ENCODE data around the gene MADCAM1.
"Not testable (repeated sequence)": the region's sequence is repeated elsewhere in the genome, so short reads cannot be mapped to it uniquely, and the experiment has no call there.

The MADCAM1 gene

GRCh38 chr19:468587-469256, 27.6 kb upstream of the MADCAM1 start:
- Histone ChIP-seq H3K27ac (ENCODE audit: low read length) (no peak overlapping the region), H3K4me3 (ENCODE audit: low read depth in 1 of 2, low read length in 2 of 2) (no peak overlapping the region), H3K27me3 (ENCODE audit: low read depth, low read length) (no peaks in the 10 kb centered on the region), H3K9me3 (ENCODE audit: control insufficient read depth in 1 of 2, low read length in 2 of 2) (no peaks in the 10 kb centered on the region), H3K36me3 (ENCODE audit: control insufficient read depth in 1 of 2, insufficient read depth in 2 of 2, low read length in 2 of 2) (no peaks in the 10 kb centered on the region), H3K4me1 (ENCODE audit: control insufficient read depth in 1 of 2, insufficient read depth in 2 of 2, low read length in 2 of 2) (no peaks in the 10 kb centered on the region)

- no peaks in the 10 kb centered on the region for H3K4me1 ChIP-seq (ENCODE audit: control insufficient read depth in 1 of 2, insufficient read depth in 2 of 2, low read length in 2 of 2)
These were observed 26.5 kb upstream of the MADCAM1 start for GRCh38 chr19:469833-470232.

DNA sequence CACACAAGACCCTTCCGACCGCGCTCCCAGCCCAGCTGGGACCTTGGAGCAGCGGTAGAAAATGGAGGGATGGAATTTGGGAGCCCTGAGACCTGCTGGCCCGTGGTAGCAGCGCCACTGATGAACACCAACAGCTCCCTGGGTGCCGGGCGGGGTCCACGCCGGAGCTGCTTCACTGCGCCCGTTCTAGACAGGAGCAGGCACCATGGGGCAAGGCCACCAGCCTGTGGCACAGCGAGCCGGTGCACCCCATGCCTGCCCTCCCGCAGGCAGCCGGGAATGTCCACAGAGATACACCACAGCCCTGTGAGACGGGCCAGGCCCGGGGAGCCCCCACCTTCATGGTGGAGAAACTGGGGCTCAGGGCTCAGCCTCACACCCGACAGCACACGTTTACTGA, 25.6 kb upstream of the MADCAM1 start:
- no peaks in the 10 kb centered on the region for H3K9me3 ChIP-seq (ENCODE audit: control insufficient read depth in 1 of 2, low read length in 2 of 2)
- no peak overlapping the region for H3K27ac ChIP-seq (ENCODE audit: low read length)
- no peaks in the 10 kb centered on the region for H3K27me3 ChIP-seq (ENCODE audit: low read depth, low read length)
- H3K4me1 ChIP-seq (ENCODE audit: control insufficient read depth in 1 of 2, insufficient read depth in 2 of 2, low read length in 2 of 2) = no peaks in the 10 kb centered on the region
- no peaks in the 10 kb centered on the region for H3K36me3 ChIP-seq (ENCODE audit: control insufficient read depth in 1 of 2, insufficient read depth in 2 of 2, low read length in 2 of 2)
- no peak overlapping the region for H3K4me3 ChIP-seq (ENCODE audit: low read depth in 1 of 2, low read length in 2 of 2)

More at GRCh38 chr19:469833-470232, 26.5 kb upstream of the MADCAM1 start:
- Histone ChIP-seq H3K4me3 (ENCODE audit: low read depth in 1 of 2, low read length in 2 of 2) (no peak overlapping the region), H3K27ac (ENCODE audit: low read length) (no peak overlapping the region), H3K27me3 (ENCODE audit: low read depth, low read length) (no peaks in the 10 kb centered on the region), H3K36me3 (ENCODE audit: control insufficient read depth in 1 of 2, insufficient read depth in 2 of 2, low read length in 2 of 2) (no peaks in the 10 kb centered on the region), H3K9me3 (ENCODE audit: control insufficient read depth in 1 of 2, low read length in 2 of 2) (no peaks in the 10 kb centered on the region)

DNA sequence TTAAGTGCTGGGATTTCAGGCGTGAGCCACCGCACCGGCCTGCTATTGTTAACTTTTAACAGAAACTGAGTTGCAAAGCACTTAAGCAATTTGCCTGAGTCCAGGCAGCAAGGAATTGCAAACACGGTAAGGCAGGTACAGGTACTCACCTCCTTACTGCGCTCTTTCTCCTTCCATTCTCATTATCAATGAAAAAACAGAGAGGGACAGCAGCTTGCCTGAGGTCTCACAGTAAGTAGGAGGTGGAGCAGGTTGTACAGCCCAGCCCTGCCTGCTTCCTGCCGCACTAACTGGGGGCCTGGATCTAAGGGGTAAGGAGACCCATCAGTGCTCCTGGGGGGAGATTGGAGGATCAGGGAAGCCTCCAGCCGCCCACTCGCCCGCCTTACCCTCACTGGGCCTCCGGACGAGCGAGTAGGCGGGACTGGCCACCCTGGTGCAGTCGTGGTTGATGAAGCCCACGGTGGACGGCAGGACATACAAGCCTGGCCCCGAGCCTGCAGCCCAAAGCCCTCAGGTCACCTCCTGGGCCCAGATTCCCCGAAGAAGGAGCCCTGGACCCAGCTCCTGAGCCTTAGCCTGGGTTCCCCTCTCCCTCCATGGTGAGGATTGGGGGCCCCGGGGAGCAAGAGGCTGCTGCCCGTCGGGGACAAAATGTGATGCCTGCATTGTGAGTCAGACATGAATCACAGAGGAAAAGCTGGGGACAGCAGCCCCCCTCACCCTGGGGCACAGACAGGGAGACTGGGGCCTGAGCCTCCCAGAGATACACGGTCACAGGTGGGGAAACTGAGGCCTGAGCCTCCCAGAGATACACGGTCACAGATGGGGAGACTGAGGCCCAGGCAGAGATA, 24.1 kb upstream of the MADCAM1 start:
- H3K4me1 ChIP-seq (ENCODE audit: control insufficient read depth in 1 of 2, insufficient read depth in 2 of 2, low read length in 2 of 2) = no peaks in the 10 kb centered on the region
- no peaks in the 10 kb centered on the region for H3K36me3 ChIP-seq (ENCODE audit: control insufficient read depth in 1 of 2, insufficient read depth in 2 of 2, low read length in 2 of 2)
- no peak overlapping the region for H3K27ac ChIP-seq (ENCODE audit: low read length)
- no peaks in the 10 kb centered on the region for H3K27me3 ChIP-seq (ENCODE audit: low read depth, low read length)
- H3K9me3 ChIP-seq (ENCODE audit: control insufficient read depth in 1 of 2, low read length in 2 of 2) = no peaks in the 10 kb centered on the region
- H3K4me3 ChIP-seq (ENCODE audit: low read depth in 1 of 2, low read length in 2 of 2) = no peak overlapping the region

DNA sequence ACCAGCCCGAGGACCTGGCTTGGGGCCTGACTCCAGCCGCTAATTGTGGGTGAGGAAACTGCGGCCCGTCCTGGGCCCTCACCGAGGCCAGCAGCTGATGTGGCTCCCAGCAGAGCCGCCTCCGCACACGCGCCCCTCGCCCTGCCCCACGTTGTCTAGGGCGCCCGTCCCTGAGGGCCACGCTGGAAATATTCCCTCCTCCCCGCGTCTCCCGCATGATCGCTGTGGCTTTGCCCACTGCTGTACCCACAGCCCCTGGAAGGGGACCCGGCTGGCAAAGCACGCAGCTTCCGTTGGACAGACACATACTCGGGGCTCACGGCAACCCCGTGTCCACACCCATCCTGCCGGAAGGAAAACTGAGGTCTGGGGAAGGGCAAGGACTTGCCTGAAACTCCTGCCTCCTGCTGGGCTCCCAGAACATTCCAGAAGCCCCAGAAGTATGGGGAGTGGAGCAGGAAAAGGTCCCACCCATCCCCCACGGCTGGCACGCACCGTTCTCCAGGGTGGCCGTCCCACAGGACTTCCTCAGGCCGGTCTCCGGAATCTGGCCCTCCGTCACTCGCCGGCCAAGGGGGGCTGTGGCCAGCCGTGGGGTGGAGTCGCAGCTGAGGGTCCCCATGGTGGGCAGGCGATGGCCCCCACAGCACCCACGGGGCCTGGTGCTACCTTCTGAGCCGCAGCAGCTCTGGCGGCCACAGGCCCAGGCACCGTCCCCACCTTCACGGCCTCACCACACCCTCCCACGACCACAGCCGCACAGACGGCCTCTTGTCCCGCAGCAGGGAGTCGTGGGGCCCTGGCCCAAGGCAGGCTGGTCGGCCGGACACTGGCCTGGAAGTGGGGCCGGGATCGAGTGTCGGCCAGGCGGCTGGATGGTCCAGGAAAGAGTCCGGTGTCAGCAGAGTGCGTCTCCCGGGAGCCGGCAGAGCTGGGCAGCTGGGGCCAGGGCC, 21.9 kb upstream of the MADCAM1 start:
- H3K27ac ChIP-seq (ENCODE audit: low read length) = no peak overlapping the region
- H3K9me3 ChIP-seq (ENCODE audit: control insufficient read depth in 1 of 2, low read length in 2 of 2) = no peaks in the 10 kb centered on the region
- no peak overlapping the region for H3K4me3 ChIP-seq (ENCODE audit: low read depth in 1 of 2, low read length in 2 of 2)

GRCh38 chr19:475360-475759, 20.9 kb upstream of the MADCAM1 start:
- no peak overlapping the region for H3K4me3 ChIP-seq (ENCODE audit: low read depth in 1 of 2, low read length in 2 of 2)
- H3K27me3 ChIP-seq (ENCODE audit: low read depth, low read length) = no peaks in the 10 kb centered on the region
- H3K4me1 ChIP-seq (ENCODE audit: control insufficient read depth in 1 of 2, insufficient read depth in 2 of 2, low read length in 2 of 2) = no peaks in the 10 kb centered on the region
- no peaks in the 10 kb centered on the region for H3K9me3 ChIP-seq (ENCODE audit: control insufficient read depth in 1 of 2, low read length in 2 of 2)
- no peak overlapping the region for H3K27ac ChIP-seq (ENCODE audit: low read length)
- no peaks in the 10 kb centered on the region for H3K36me3 ChIP-seq (ENCODE audit: control insufficient read depth in 1 of 2, insufficient read depth in 2 of 2, low read length in 2 of 2)

More for the DNA sequence above, 21.9 kb upstream of the MADCAM1 start:
- Histone ChIP-seq H3K4me1 (ENCODE audit: control insufficient read depth in 1 of 2, insufficient read depth in 2 of 2, low read length in 2 of 2) (no peaks in the 10 kb centered on the region), H3K27me3 (ENCODE audit: low read depth, low read length) (no peaks in the 10 kb centered on the region), H3K36me3 (ENCODE audit: control insufficient read depth in 1 of 2, insufficient read depth in 2 of 2, low read length in 2 of 2) (no peaks in the 10 kb centered on the region)

DNA sequence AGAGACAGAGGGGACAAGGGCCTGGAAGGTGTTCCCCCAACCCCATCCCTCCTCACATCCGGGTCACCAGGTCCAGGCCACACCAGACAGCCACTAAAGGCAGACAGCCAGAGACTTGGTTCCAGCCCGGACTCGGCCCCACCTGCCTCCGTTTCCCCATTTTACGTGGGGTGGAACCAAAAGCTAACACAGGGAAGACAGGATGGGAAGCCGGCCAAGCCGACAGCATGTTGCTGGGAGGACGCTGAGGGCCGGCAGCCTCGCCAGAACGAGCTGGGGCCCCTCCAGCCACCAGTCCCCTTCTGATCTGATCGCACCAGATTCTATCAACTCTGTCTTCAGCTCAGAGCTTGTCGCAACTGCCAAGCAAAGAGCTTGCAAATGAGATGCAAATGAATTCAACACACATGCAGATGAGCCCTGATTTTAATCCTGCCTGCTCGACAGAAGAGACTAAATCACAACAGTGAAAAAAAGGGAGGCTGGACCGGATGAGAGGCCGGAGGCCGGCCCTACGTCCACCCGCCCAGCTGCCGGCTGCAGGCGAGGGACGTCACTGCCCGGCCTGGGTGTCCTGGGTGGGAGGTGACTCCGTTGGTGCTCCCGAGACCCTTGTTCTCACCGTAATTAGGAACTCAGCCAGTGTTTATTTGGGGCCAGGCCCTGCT, 17.9 kb upstream of the MADCAM1 start:
- H3K27ac ChIP-seq (ENCODE audit: low read length) = no peak overlapping the region
- no peaks in the 10 kb centered on the region for H3K36me3 ChIP-seq (ENCODE audit: control insufficient read depth in 1 of 2, insufficient read depth in 2 of 2, low read length in 2 of 2)
- peaks cover 0 to 3% of the 10 kb centered on the region in 2 donors for H3K9me3 ChIP-seq (ENCODE audit: control insufficient read depth in 1 of 2, low read length in 2 of 2)
- no peak overlapping the region for H3K4me3 ChIP-seq (ENCODE audit: low read depth in 1 of 2, low read length in 2 of 2)
- no peaks in the 10 kb centered on the region for H3K4me1 ChIP-seq (ENCODE audit: control insufficient read depth in 1 of 2, insufficient read depth in 2 of 2, low read length in 2 of 2)
- no peaks in the 10 kb centered on the region for H3K27me3 ChIP-seq (ENCODE audit: low read depth, low read length)

DNA sequence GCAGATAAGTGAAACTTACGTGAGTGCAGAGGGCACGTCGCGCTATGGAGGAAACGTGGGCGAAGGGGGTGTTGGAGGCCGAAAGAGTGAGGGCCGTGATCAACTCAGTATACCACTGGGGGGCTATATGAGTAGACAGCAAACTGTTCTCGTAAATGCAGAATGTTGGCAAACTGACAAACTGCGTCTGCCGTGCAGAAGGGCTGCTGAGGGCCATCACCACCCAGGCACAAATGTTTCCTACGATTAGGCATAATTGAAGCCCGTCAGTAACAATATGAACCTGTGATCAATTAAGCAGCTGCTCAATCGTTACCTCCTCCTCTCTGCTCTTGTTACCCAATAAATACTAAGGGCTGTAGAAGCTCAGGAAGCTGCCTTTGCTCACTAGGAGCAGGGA, 17.3 kb upstream of the MADCAM1 start:
- H3K4me3 ChIP-seq (ENCODE audit: low read depth in 1 of 2, low read length in 2 of 2) = no peak overlapping the region
- H3K27me3 ChIP-seq (ENCODE audit: low read depth, low read length) = no peaks in the 10 kb centered on the region
- peaks cover 0 to 3% of the 10 kb centered on the region in 2 donors for H3K9me3 ChIP-seq (ENCODE audit: control insufficient read depth in 1 of 2, low read length in 2 of 2)
- no peak overlapping the region for H3K27ac ChIP-seq (ENCODE audit: low read length)
- H3K4me1 ChIP-seq (ENCODE audit: control insufficient read depth in 1 of 2, insufficient read depth in 2 of 2, low read length in 2 of 2) = no peaks in the 10 kb centered on the region
- no peaks in the 10 kb centered on the region for H3K36me3 ChIP-seq (ENCODE audit: control insufficient read depth in 1 of 2, insufficient read depth in 2 of 2, low read length in 2 of 2)

DNA sequence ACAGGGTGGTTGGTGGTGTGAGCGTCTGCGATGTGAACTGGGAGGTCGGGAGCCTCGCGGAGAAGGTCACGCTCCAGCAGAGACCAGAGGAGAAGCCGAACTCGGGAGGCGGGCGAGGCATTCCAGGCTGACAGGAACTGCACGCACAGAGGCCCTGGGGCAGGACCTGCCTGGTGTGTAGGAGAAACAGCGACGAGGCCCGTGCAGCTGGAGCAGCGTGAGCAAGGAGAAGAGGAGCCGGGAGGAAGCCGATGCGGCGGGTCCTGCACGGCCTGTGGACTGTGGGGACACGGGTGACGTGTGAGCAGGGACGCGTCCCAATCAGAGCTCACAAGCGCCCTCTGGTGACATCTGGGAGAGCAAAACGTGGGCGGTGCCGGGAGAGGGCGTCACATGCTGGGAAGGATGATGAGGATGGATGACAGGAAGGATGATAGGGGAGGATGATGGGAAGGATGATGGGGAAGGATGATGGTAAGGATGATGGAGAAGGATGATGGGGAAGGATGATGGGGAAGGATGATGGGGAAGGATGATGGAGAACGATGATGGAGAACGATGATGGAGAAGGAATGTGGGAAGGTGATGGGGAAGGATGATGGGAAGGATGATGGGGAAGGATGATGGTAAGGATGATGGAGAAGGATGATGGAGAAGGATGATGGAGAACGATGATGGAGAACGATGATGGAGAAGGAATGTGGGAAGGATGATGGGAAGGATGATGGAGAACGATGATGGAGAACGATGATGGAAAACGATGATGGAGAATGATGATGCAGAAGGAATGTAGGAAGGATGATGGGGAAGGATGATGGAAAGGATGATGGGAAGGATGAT, 16.1 kb upstream of the MADCAM1 start:
- H3K4me1 ChIP-seq (ENCODE audit: control insufficient read depth in 1 of 2, insufficient read depth in 2 of 2, low read length in 2 of 2) = no peaks in the 10 kb centered on the region
- peaks cover 5% of the 10 kb centered on the region for H3K27me3 ChIP-seq (ENCODE audit: low read depth, low read length)
- no peak overlapping the region for H3K27ac ChIP-seq (ENCODE audit: low read length)
- peak overlapping the region in 1 of 2 donors; percentile 19 for H3K4me3 ChIP-seq (ENCODE audit: low read depth in 1 of 2, low read length in 2 of 2)
- no peaks in the 10 kb centered on the region for H3K36me3 ChIP-seq (ENCODE audit: control insufficient read depth in 1 of 2, insufficient read depth in 2 of 2, low read length in 2 of 2)
- H3K9me3 ChIP-seq (ENCODE audit: control insufficient read depth in 1 of 2, low read length in 2 of 2) = peaks cover 0 to 3% of the 10 kb centered on the region in 2 donors

GRCh38 chr19:481100-481499, 15.2 kb upstream of the MADCAM1 start:
- peaks cover 12% of the 10 kb centered on the region for H3K27me3 ChIP-seq (ENCODE audit: low read depth, low read length)
- H3K36me3 ChIP-seq (ENCODE audit: control insufficient read depth in 1 of 2, insufficient read depth in 2 of 2, low read length in 2 of 2); H3K27ac ChIP-seq (ENCODE audit: low read length); H3K4me3 ChIP-seq (ENCODE audit: low read depth in 1 of 2, low read length in 2 of 2); H3K4me1 ChIP-seq (ENCODE audit: control insufficient read depth in 1 of 2, insufficient read depth in 2 of 2, low read length in 2 of 2); H3K9me3 ChIP-seq (ENCODE audit: control insufficient read depth in 1 of 2, low read length in 2 of 2): not testable (repeated sequence)

Data from muscle layer of duodenum (tissue), 2 donors.